ENCODE measurements around the gene SPSB1.

DNA sequence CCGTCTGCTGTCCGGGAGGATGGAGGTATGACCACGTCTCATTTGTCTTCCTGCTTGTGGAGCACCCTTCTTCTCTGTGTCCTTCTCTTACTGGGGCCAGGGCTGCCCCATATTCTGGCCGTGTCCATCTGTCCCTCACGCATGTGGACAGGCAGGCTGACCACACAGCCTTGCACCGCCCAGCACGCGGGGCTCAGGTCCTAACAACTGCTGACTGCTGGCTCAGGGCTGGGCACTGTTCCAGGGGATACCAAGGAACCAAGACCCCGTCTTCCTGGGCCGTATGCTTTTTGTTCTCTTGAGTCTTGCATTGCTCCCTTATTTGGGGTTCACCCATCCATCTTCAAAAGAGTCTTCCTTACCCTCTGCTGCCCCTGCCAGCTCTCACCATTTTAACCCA, 17.5 kb upstream of the SPSB1 start:
- TF ChIP-seq, protein P1, sequence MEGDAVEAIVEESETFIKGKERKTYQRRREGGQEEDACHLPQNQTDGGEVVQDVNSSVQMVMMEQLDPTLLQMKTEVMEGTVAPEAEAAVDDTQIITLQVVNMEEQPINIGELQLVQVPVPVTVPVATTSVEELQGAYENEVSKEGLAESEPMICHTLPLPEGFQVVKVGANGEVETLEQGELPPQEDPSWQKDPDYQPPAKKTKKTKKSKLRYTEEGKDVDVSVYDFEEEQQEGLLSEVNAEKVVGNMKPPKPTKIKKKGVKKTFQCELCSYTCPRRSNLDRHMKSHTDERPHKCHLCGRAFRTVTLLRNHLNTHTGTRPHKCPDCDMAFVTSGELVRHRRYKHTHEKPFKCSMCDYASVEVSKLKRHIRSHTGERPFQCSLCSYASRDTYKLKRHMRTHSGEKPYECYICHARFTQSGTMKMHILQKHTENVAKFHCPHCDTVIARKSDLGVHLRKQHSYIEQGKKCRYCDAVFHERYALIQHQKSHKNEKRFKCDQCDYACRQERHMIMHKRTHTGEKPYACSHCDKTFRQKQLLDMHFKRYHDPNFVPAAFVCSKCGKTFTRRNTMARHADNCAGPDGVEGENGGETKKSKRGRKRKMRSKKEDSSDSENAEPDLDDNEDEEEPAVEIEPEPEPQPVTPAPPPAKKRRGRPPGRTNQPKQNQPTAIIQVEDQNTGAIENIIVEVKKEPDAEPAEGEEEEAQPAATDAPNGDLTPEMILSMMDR (IDR thresholded peaks at IDR 0.05) = no peak
- TF ChIP-seq POLR2A (IDR thresholded peaks at IDR 0.05) = no peak
